Prostate gland (tissue), 2 donors: ENCODE measurements around the gene SEPTIN2.

Experiments used
- POLR2A ChIP-seq: fragments of 450-650 bp; IDR thresholded peaks from one replicate; pipeline ENCODE4 v1.6.1; 2016; ENCODE audit warnings: antibody characterized with exemption, mild to moderate bottlenecking
- POLR2AphosphoS5 ChIP-seq: sonication (generic); formaldehyde crosslinking; IDR thresholded peaks from one replicate; pipeline ENCODE4 v1.6.1; 2017; ENCODE audit warnings: antibody characterized with exemption
- TF ChIP-seq, protein P1 (sequence below), 4 experiments: fragments of 200-600 bp in 2 of 4; fragments of 450-650 bp in 2 of 4; sonication (generic) in 2 of 4; IDR thresholded peaks; 1 replicate in 3 of 4; 2 replicates in 1 of 4; pipeline ENCODE4 v1.5.1; 2016 to 2019; ENCODE audit warnings: antibody characterized with exemption in 4 of 4, mild to moderate bottlenecking in 2 of 4, moderate library complexity in 2 of 4

DNA sequence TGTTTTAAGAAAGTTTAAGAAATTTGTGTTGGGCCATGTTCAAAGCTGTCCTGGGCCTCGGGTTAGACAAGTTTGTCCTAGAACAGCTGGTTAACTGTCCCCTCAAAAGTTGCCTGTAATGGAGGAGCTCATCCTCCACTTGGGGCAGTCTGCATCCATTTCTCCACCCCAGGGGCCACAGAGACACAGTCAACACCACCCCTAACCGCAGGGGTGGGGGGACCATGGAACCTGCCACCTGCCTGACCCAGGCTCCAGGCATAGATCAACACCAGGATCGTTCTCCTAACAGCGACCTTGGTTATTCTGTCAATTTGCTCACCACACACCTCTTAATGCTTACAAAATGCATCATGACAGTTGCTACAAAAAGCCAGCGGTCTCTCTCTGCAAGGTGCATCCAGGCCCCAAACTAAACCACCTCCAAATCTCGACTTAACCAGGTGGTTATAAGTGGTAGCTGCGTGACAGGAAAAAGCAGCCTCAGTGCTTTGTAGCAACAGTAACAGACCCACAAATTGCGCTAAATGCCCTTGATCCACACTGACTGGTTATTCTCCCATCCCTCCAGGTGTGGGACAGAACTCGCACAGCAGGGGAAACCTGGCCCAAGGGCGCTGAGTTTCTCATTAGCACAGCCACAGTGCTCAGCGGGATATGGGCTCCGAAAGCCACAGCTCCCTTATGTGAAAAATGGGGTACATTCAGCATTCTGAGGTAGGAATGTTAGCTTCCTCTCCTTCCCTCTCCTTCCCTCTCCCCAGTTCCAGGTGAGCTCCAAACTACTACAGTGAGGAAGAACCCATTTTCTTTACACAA, 48.3 kb upstream of the SEPTIN2 start:
- TF ChIP-seq, protein P1, sequence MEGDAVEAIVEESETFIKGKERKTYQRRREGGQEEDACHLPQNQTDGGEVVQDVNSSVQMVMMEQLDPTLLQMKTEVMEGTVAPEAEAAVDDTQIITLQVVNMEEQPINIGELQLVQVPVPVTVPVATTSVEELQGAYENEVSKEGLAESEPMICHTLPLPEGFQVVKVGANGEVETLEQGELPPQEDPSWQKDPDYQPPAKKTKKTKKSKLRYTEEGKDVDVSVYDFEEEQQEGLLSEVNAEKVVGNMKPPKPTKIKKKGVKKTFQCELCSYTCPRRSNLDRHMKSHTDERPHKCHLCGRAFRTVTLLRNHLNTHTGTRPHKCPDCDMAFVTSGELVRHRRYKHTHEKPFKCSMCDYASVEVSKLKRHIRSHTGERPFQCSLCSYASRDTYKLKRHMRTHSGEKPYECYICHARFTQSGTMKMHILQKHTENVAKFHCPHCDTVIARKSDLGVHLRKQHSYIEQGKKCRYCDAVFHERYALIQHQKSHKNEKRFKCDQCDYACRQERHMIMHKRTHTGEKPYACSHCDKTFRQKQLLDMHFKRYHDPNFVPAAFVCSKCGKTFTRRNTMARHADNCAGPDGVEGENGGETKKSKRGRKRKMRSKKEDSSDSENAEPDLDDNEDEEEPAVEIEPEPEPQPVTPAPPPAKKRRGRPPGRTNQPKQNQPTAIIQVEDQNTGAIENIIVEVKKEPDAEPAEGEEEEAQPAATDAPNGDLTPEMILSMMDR (IDR thresholded peaks at IDR 0.05): no peak
- no peak for TF ChIP-seq POLR2A
- no peak for TF ChIP-seq POLR2AphosphoS5
